Panc1 (cell line): Measurements from ENCODE around the gene CASP5.

Experiments used
- POLR2AphosphoS5 ChIP-seq: IDR thresholded peaks from 2 replicates; pipeline ENCODE4 v1.6.1; 2012; ENCODE audit warnings: mild to moderate bottlenecking, low read depth, low read length, moderate library complexity
- TF ChIP-seq, protein P1 (sequence below), 2 experiments: IDR thresholded peaks; 2 replicates each; pipeline ENCODE4 v1.6.1; 2011 to 2012; ENCODE audit warnings: low read depth in 2 of 2, control low read depth in 1 of 2, low read length in 1 of 2, mild to moderate bottlenecking in 1 of 2, moderate library complexity in 1 of 2; ENCODE audit not compliant: insufficient read depth in 1 of 2

DNA sequence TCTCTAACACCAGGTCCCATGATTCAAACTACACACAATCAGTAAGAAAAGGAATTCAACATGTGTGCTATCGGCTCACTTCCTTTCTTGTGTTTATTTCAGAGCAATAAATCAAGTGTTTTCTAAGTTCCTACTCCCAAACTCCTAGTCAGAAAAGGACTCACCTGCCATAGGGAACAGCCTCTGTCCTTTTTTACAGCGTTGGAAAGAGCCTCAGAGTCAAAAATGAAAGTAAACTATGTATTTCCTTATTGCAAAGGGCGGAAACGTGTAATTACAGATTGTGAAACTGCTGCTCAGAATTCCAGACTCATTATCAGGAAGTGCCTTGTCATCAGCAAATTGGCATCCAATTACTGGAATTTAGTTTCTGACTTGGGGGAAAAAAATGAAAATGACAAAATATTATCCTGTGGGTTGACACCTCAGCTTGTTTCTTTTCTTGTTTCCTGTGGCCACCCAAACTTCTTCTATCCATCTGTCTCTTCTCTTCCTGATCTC is 54.6 kb downstream of the CASP5 start, which contains the start of gene CASP4:
- TF ChIP-seq, protein P1, sequence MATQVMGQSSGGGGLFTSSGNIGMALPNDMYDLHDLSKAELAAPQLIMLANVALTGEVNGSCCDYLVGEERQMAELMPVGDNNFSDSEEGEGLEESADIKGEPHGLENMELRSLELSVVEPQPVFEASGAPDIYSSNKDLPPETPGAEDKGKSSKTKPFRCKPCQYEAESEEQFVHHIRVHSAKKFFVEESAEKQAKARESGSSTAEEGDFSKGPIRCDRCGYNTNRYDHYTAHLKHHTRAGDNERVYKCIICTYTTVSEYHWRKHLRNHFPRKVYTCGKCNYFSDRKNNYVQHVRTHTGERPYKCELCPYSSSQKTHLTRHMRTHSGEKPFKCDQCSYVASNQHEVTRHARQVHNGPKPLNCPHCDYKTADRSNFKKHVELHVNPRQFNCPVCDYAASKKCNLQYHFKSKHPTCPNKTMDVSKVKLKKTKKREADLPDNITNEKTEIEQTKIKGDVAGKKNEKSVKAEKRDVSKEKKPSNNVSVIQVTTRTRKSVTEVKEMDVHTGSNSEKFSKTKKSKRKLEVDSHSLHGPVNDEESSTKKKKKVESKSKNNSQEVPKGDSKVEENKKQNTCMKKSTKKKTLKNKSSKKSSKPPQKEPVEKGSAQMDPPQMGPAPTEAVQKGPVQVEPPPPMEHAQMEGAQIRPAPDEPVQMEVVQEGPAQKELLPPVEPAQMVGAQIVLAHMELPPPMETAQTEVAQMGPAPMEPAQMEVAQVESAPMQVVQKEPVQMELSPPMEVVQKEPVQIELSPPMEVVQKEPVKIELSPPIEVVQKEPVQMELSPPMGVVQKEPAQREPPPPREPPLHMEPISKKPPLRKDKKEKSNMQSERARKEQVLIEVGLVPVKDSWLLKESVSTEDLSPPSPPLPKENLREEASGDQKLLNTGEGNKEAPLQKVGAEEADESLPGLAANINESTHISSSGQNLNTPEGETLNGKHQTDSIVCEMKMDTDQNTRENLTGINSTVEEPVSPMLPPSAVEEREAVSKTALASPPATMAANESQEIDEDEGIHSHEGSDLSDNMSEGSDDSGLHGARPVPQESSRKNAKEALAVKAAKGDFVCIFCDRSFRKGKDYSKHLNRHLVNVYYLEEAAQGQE (IDR thresholded peaks at IDR 0.05; ENCODE audit: insufficient read depth in 1 of 2, low read depth in 2 of 2, low read length in 1 of 2): no peak
- TF ChIP-seq POLR2AphosphoS5: no peak
